ENCODE results near the gene STRC.

- TF ChIP-seq CTCF (IDR thresholded peaks at IDR 0.05 in 8 of 11, conservative IDR thresholded peaks at IDR 0.05 in 3 of 11), result no peak
- no peak for TF ChIP-seq POLR2A (IDR thresholded peaks at IDR 0.05)
- TF ChIP-seq POLR2AphosphoS5 (IDR thresholded peaks at IDR 0.05), result no peak
These were observed 30.2 kb upstream of the STRC start, which contains the start of gene CATSPER2 for GRCh38 chr15:43648649-43649429.

All from spleen (tissue), 7 donors.